IMR-90 (cell line): Measurements from ENCODE around the gene GMPR. TPM values are rescaled to one million over a fixed set of nuclear protein-coding genes. Genes with fewer than 3 reads are reported as not detected.

Source experiments
- ATAC-seq: fragments of 200-7000 bp; cut with Tn5 transposase; 2 replicates; pipeline ENCODE4 v1.9.1; 2020; ENCODE audit warnings: low read depth, mild to moderate bottlenecking, moderate library complexity
- BruUV-seq: library from RNA; stranded (reverse); fragments of 400-500 nt; replicated peaks from 2 replicates; lab custom pipeline; 2021; lab: Mats Ljungman, UMichigan
- CTCF ChIA-PET: fragments of 300-600 bp; formaldehyde crosslinking; extraction: SDS; loops from one replicate; lab custom pipeline; 2021; ENCODE audit warnings: antibody characterized with exemption; lab: Yijun Ruan, JAX
- POLR2A ChIA-PET: fragments of 300-600 bp; sonication (Branson Sonifier 250); formaldehyde crosslinking; loops from one replicate; lab custom pipeline; 2022; ENCODE audit warnings: antibody characterized with exemption; ENCODE audit not compliant: unreplicated experiment; lab: Charles Lee
- DNase-seq: peaks from one replicate; pipeline ENCODE4 v3.0.0; 2013
- H2AFZ ChIP-seq: replicated peaks from 2 replicates; pipeline ENCODE3; 2013; ENCODE audit warnings: low read length, mild to moderate bottlenecking; ENCODE audit not compliant: poor library complexity
- H2AK5ac ChIP-seq: 2 replicates; pipeline ENCODE4 v1.6.1; 2013; ENCODE audit warnings: low read depth, low read length, inconsistent platforms
- H2AK9ac ChIP-seq: replicated peaks from 2 replicates; pipeline ENCODE3; 2013; ENCODE audit warnings: mild to moderate bottlenecking, low read depth, low read length, moderate library complexity; ENCODE audit not compliant: poor library complexity
- H2BK120ac ChIP-seq: 2 replicates; pipeline ENCODE4 v1.6.1; 2013; ENCODE audit warnings: low read depth, low read length, inconsistent platforms
- H2BK15ac ChIP-seq: 3 replicates; pipeline ENCODE4 v1.6.1; 2013; ENCODE audit warnings: low read depth, low read length, inconsistent platforms
- H2BK20ac ChIP-seq: 2 replicates; pipeline ENCODE4 v1.6.1; 2013; ENCODE audit warnings: low read depth, mild to moderate bottlenecking, inconsistent platforms, low read length, moderate library complexity
- H2BK5ac ChIP-seq: 2 replicates; pipeline ENCODE4 v1.6.1; 2013; ENCODE audit warnings: mild to moderate bottlenecking, low read depth, low read length, inconsistent platforms; ENCODE audit not compliant: poor library complexity, severe bottlenecking
- H3K14ac ChIP-seq: replicated peaks from 2 replicates; pipeline ENCODE4 v1.6.1; 2013; ENCODE audit warnings: low read depth, low read length, inconsistent platforms
- H3K18ac ChIP-seq: 2 replicates; pipeline ENCODE4 v1.6.1; 2013; ENCODE audit warnings: low read depth, low read length, control low read depth
- H3K23ac ChIP-seq: 2 replicates; pipeline ENCODE4 v1.6.1; 2013; ENCODE audit warnings: low read depth, low read length, inconsistent platforms
- H3K27ac ChIP-seq: 2 replicates; pipeline ENCODE4 v1.5.1; 2013; ENCODE audit warnings: mild to moderate bottlenecking, control low read depth, low read length; ENCODE audit not compliant: insufficient read depth
- H3K27me3 ChIP-seq: 2 replicates; pipeline ENCODE4 v1.6.1; 2013; ENCODE audit warnings: low read length; ENCODE audit not compliant: control insufficient read depth, insufficient read depth
- H3K36me3 ChIP-seq: 2 replicates; pipeline ENCODE4 v1.6.1; 2013; ENCODE audit warnings: low read length, mixed read lengths; ENCODE audit not compliant: control insufficient read depth, insufficient read depth
- H3K4ac ChIP-seq: 2 replicates; pipeline ENCODE4 v1.6.1; 2013; ENCODE audit warnings: low read depth, low read length, inconsistent platforms
- H3K4me1 ChIP-seq: 2 replicates; pipeline ENCODE4 v1.6.1; 2013; ENCODE audit warnings: low read length, mixed read lengths; ENCODE audit not compliant: control insufficient read depth, insufficient read depth
- H3K4me2 ChIP-seq: 2 replicates; pipeline ENCODE4 v1.6.1; 2013; ENCODE audit warnings: low read depth, mild to moderate bottlenecking, control low read depth, low read length, moderate library complexity
- H3K4me3 ChIP-seq: 2 replicates; pipeline ENCODE4 v1.5.1; 2013; ENCODE audit warnings: low read depth, mild to moderate bottlenecking, control low read depth, low read length, moderate library complexity; ENCODE audit not compliant: insufficient read depth
- H3K56ac ChIP-seq: 2 replicates; pipeline ENCODE4 v1.6.1; 2013; ENCODE audit warnings: low read length, inconsistent platforms; ENCODE audit not compliant: insufficient read depth; ENCODE audit errors: extremely low read depth
- H3K79me1 ChIP-seq, 2 experiments: 2 replicates each; pipeline ENCODE4 v1.6.1; 2013; ENCODE audit warnings: low read length in 2 of 2, inconsistent platforms in 1 of 2, low read depth in 1 of 2
- H3K9ac ChIP-seq: 2 replicates; pipeline ENCODE4 v1.6.1; 2013; ENCODE audit warnings: low read depth, low read length, control low read depth
- H3K9me1 ChIP-seq: 2 replicates; pipeline ENCODE4 v1.6.1; 2013; ENCODE audit warnings: low read length, inconsistent platforms; ENCODE audit not compliant: insufficient read depth
- H3K9me3 ChIP-seq: 2 replicates; pipeline ENCODE4 v1.6.1; 2013; ENCODE audit warnings: low read length; ENCODE audit not compliant: control insufficient read depth, insufficient read depth
- H4K20me1 ChIP-seq: 2 replicates; pipeline ENCODE4 v1.6.1; 2013; ENCODE audit warnings: low read length, inconsistent platforms; ENCODE audit not compliant: insufficient read depth
- H4K5ac ChIP-seq: 2 replicates; pipeline ENCODE4 v1.6.1; 2013; ENCODE audit warnings: mild to moderate bottlenecking, low read depth, low read length, control low read depth
- H4K8ac ChIP-seq, 2 experiments: 2 replicates each; pipeline ENCODE4 v1.6.1; 2013; ENCODE audit warnings: low read depth in 2 of 2, low read length in 2 of 2, control low read depth in 1 of 2, inconsistent platforms in 1 of 2
- H4K91ac ChIP-seq: 2 replicates; pipeline ENCODE4 v1.6.1; 2013; ENCODE audit warnings: low read depth, low read length, inconsistent platforms; ENCODE audit not compliant: insufficient read depth
- BHLHE40 ChIP-seq: fragments of 150-350 bp; IDR thresholded peaks from 2 replicates; pipeline ENCODE4 v1.6.1; 2016; ENCODE audit warnings: mild to moderate bottlenecking, low read depth, low read length
- CEBPB ChIP-seq: IDR thresholded peaks from 2 replicates; pipeline ENCODE4 v1.6.1; 2012; ENCODE audit warnings: low read depth, low read length, improper control_type of control experiment
- CHD1 ChIP-seq: IDR thresholded peaks from 2 replicates; pipeline ENCODE4 v1.6.1; 2012; ENCODE audit warnings: low read depth, low read length, improper control_type of control experiment
- CTCF ChIP-seq: conservative IDR thresholded peaks from 2 replicates; pipeline ENCODE4 v1.5.1; 2012; ENCODE audit warnings: mild to moderate bottlenecking, low read depth, low read length, improper control_type of control experiment
- ELK1 ChIP-seq: fragments of 150-350 bp; IDR thresholded peaks from 2 replicates; pipeline ENCODE4 v1.6.1; 2016; ENCODE audit warnings: low read depth, mild to moderate bottlenecking, low read length, moderate library complexity, borderline replicate concordance
- FOS ChIP-seq: fragments of 150-350 bp; IDR thresholded peaks from 2 replicates; pipeline ENCODE4 v1.6.1; 2016; ENCODE audit warnings: low read depth, low read length
- MAFK ChIP-seq: IDR thresholded peaks from 2 replicates; pipeline ENCODE4 v1.6.1; 2012; ENCODE audit warnings: low read depth, low read length, improper control_type of control experiment
- MAZ ChIP-seq: IDR thresholded peaks from 2 replicates; pipeline ENCODE4 v1.6.1; 2012; ENCODE audit warnings: low read depth, mild to moderate bottlenecking, low read length, improper control_type of control experiment, moderate library complexity, borderline replicate concordance
- MXI1 ChIP-seq: IDR thresholded peaks from 2 replicates; pipeline ENCODE4 v1.6.1; 2012; ENCODE audit warnings: low read depth, mild to moderate bottlenecking, low read length, moderate library complexity, borderline replicate concordance
- NFE2L2 ChIP-seq: fragments of 150-350 bp; IDR thresholded peaks from 2 replicates; pipeline ENCODE4 v1.6.1; 2016; ENCODE audit warnings: low read depth, mild to moderate bottlenecking, low read length
- POLR2A ChIP-seq: IDR thresholded peaks from 2 replicates; pipeline ENCODE4 v1.6.1; 2012; ENCODE audit warnings: mild to moderate bottlenecking, low read depth, low read length
- RCOR1 ChIP-seq: IDR thresholded peaks from 2 replicates; pipeline ENCODE4 v1.6.1; 2012; ENCODE audit warnings: mild to moderate bottlenecking, low read length, improper control_type of control experiment; ENCODE audit not compliant: insufficient replicate concordance
- SMC3 ChIP-seq: fragments of 150-350 bp; IDR thresholded peaks from 2 replicates; pipeline ENCODE4 v1.6.1; 2016; ENCODE audit warnings: low read depth, mild to moderate bottlenecking, antibody characterized with exemption, low read length, moderate library complexity
- USF2 ChIP-seq: fragments of 150-350 bp; IDR thresholded peaks from 2 replicates; pipeline ENCODE4 v1.6.1; 2017; ENCODE audit warnings: mild to moderate bottlenecking, antibody characterized with exemption, low read length, low read depth
- WGBS, 2 experiments: methylation state at CpG; one replicate each; pipeline versions ENCODE4 v1.1.5 to v1.1.7; 2013; ENCODE audit warnings: missing lambda C conversion rate in 2 of 2; ENCODE audit not compliant: insufficient read length in 1 of 2; ENCODE audit errors: extremely low coverage in 2 of 2; 5-methylcytosine and 5-hydroxymethylcytosine counted together
- dilution Hi-C: fragments of 300-500 bp; cut with HindIII; formaldehyde crosslinking; loops from one replicate; pipeline ENCODE4 v1.14.3; 2018; ENCODE audit warnings: low sequenced_read_pairs; ENCODE audit not compliant: unreplicated experiment
- in situ Hi-C: fragments of 300-500 bp; cut with MboI; formaldehyde crosslinking; loops from 3 replicates; pipeline ENCODE4 v1.14.3; 2019; ENCODE audit warnings: low sequenced_read_pairs, inconsistent platforms, mixed read lengths
- intact Hi-C: fragments of 100-400 bp; cut with micrococcal nuclease; formaldehyde crosslinking; loops from 2 replicates; pipeline ENCODE4 v1.10.0; 2022
- polyA plus RNA-seq, 3 experiments: library from polyadenylated mRNA; depleted of rRNA; stranded (reverse); fragments of >200 nt; gene quantifications; 2 replicates each; pipeline ENCODE4 v1.2.3, GENCODE V29; 2012; ENCODE audit warnings: low replicate concordance in 1 of 3
- total RNA-seq: library from RNA; depleted of rRNA; stranded (reverse); fragments of >200 nt; gene quantifications from 2 replicates; pipeline ENCODE4 v1.2.3, GENCODE V29; 2012

Gene GMPR
- total and polyA plus RNA-seq, 2 of the 4 experiments (the other 2 are of a cell fraction): 6.3 to 8.6 TPM

GRCh38 chr6:16254535-16254934 lies 16.1 kb downstream of the GMPR start:
- Histone ChIP-seq H2BK15ac (no peak overlapping the region), H2BK20ac (no peak overlapping the region), H2BK120ac (no peak overlapping the region), H3K4me3 (no peak overlapping the region), H2AFZ (no peak overlapping the region), H3K23ac (no peak overlapping the region), H3K79me1 (no peaks in the 10 kb centered on the region), H4K91ac (no peak overlapping the region), H3K27ac (no peak overlapping the region), H4K20me1 (no peaks in the 10 kb centered on the region), H4K8ac (no peak overlapping the region), H3K27me3 (no peaks in the 10 kb centered on the region), H3K14ac (no peak overlapping the region), H3K18ac (no peak overlapping the region), H3K56ac (no peak overlapping the region), H3K9ac (no peak overlapping the region), H4K5ac (no peak overlapping the region), H2AK9ac (no peak overlapping the region), H3K4ac (no peak overlapping the region), H3K36me3 (no peaks in the 10 kb centered on the region), H3K9me3 (no peaks in the 10 kb centered on the region), H3K4me1 (peaks cover 2% of the 10 kb centered on the region; the same call in 1 of the 2 replicates), H3K9me1 (no peaks in the 10 kb centered on the region), H2BK5ac (no peak overlapping the region), H3K4me2 (no peak overlapping the region), H2AK5ac (no peak overlapping the region)
- ChIA-PET CTCF (interaction anchor here (0.6 kb wide), 1 partner anchor 37 kb away, joined by 3 read pairs; no protein-coding TSS in a partner anchor), POLR2A (no interaction called here)
- no peak for TF ChIP-seq FOS
- TF ChIP-seq CTCF: no peak
- TF ChIP-seq SMC3: no peak
- no peak for TF ChIP-seq BHLHE40
- TF ChIP-seq RCOR1: no peak
- no peak for TF ChIP-seq POLR2A
- no peak for TF ChIP-seq CHD1
- no peak for TF ChIP-seq ELK1
- TF ChIP-seq USF2: no peak
- no peak for TF ChIP-seq MAZ
- TF ChIP-seq NFE2L2: no peak
- TF ChIP-seq MAFK: no peak
- TF ChIP-seq CEBPB: no peak
- no peak for TF ChIP-seq MXI1
- whole genome bisulfite sequencing, 2 experiments: 78% methylated on average over 2 of the region's 9 CpGs; no CpG with 5 or more reads in 1 of the 2 experiments
- no TSS peak for BruUV-seq
- ATAC-seq (no peak), DNase-seq (no peak)
- in situ Hi-C loops (no loop called here), dilution Hi-C loops (no loop called here), intact Hi-C loops (no loop called here)
